Activated CD4-positive, alpha-beta T cell treated with anti-CD3 and anti-CD28 coated beads, Interleukin-2, amount 50 U/mL, for 24 hours (primary cell): Measurements from ENCODE around the gene ARL8B.

Experiments used
- DNase-seq, 2 donors: peaks; one replicate each; pipeline ENCODE4 v3.0.0-alpha.2; 2020; ENCODE audit warnings: low read depth in 1 of 2, low spot score in 1 of 2

The ARL8B gene

GRCh38 chr3:5205165-5205941 lies 83.3 kb downstream of the ARL8B start:
- no peak for DNase-seq

- no peak for DNase-seq
These were observed 88.8 kb downstream of the ARL8B start for GRCh38 chr3:5210926-5211325.

- no peak for DNase-seq
These were observed 90.8 kb downstream of the ARL8B start for GRCh38 chr3:5212628-5213573.

- DNase-seq: no peak
These were observed 91.5 kb downstream of the ARL8B start for GRCh38 chr3:5213574-5213966.

- DNase-seq: no peak
These were observed 92.3 kb downstream of the ARL8B start for GRCh38 chr3:5214352-5214751.

- DNase-seq: no peak
These were observed 95.9 kb downstream of the ARL8B start for GRCh38 chr3:5217824-5218595.

GRCh38 chr3:5218815-5219214 lies 96.7 kb downstream of the ARL8B start:
- DNase-seq: no peak

- DNase-seq: no peak
These were observed 97.1 kb downstream of the ARL8B start for GRCh38 chr3:5219216-5219615.

GRCh38 chr3:5220193-5220592 lies 98.1 kb downstream of the ARL8B start:
- no peak for DNase-seq

- DNase-seq: no peak
These were observed 98.8 kb downstream of the ARL8B start for GRCh38 chr3:5220667-5221431.

- no peak for DNase-seq
These were observed 99.6 kb downstream of the ARL8B start for GRCh38 chr3:5221701-5222100.

- DNase-seq: no peak
These were observed 100.4 kb downstream of the ARL8B start for GRCh38 chr3:5222283-5223005.

- no peak for DNase-seq
These were observed 104.7 kb downstream of the ARL8B start for GRCh38 chr3:5226783-5227182.

- DNase-seq: no peak
These were observed 105.7 kb downstream of the ARL8B start for GRCh38 chr3:5227812-5228211.

- DNase-seq: no peak
These were observed 107.3 kb downstream of the ARL8B start for GRCh38 chr3:5229414-5229813.
